Thoracic aorta (tissue), 2 donors: ENCODE results near the gene TRAF1. TPM values are rescaled to one million over a fixed set of nuclear protein-coding genes. Genes with fewer than 3 reads are reported as not detected.

Experiments
- ATAC-seq: fragments of 150-250 bp; one replicate; pipeline ENCODE4 v1.8.0; 2017; ENCODE audit warnings: low read depth; ENCODE audit not compliant: insufficient number of reproducible peaks, low FRiP score
- DNase-seq: peaks from one replicate; pipeline ENCODE4 v3.0.0-alpha.2; 2020; ENCODE audit warnings: low spot score
- H3K27ac ChIP-seq, 2 donors: fragments of 200-600 bp; sonication (generic); 1 replicate in 1 of 2; 2 replicates in 1 of 2; pipeline ENCODE4 v1.5.1; 2016; ENCODE audit warnings: mild to moderate bottlenecking in 2 of 2, moderate library complexity in 2 of 2
- H3K27me3 ChIP-seq: fragments of 200-600 bp; sonication (generic); replicated peaks from 2 replicates; pipeline ENCODE4 v1.6.0; 2016; ENCODE audit warnings: mild to moderate bottlenecking; ENCODE audit not compliant: insufficient read depth
- H3K36me3 ChIP-seq: fragments of 200-600 bp; sonication (generic); one replicate; pipeline ENCODE4 v1.5.1; 2016
- H3K4me1 ChIP-seq, 2 donors: fragments of 200-600 bp; sonication (generic); 1 replicate in 1 of 2; 2 replicates in 1 of 2; pipeline versions ENCODE4 v1.5.1 to v1.6.0; 2016; ENCODE audit warnings: low read depth in 2 of 2, mild to moderate bottlenecking in 1 of 2; ENCODE audit not compliant: control insufficient read depth in 1 of 2
- H3K4me3 ChIP-seq: fragments of 200-600 bp; sonication (generic); 2 replicates; pipeline ENCODE4 v1.5.1; 2016; ENCODE audit warnings: mild to moderate bottlenecking
- H3K9me3 ChIP-seq: fragments of 200-600 bp; sonication (generic); 2 replicates; pipeline ENCODE4 v1.5.1; 2016
- total RNA-seq, 2 donors: library from RNA; depleted of rRNA; stranded (reverse); fragments of >200 nt; gene quantifications; one replicate each; pipeline versions ENCODE4 v1.1.0 to v1.2.3, GENCODE V29; 2016
- TF ChIP-seq, protein P1 (sequence below): fragments of 200-600 bp; sonication (generic); IDR thresholded peaks from one replicate; pipeline ENCODE4 v1.5.1; 2019; ENCODE audit warnings: antibody characterized with exemption

The TRAF1 gene
- total RNA-seq, 2 donors from 2014 or later = 36.4 to 52.5 TPM

- TF ChIP-seq, protein P1, sequence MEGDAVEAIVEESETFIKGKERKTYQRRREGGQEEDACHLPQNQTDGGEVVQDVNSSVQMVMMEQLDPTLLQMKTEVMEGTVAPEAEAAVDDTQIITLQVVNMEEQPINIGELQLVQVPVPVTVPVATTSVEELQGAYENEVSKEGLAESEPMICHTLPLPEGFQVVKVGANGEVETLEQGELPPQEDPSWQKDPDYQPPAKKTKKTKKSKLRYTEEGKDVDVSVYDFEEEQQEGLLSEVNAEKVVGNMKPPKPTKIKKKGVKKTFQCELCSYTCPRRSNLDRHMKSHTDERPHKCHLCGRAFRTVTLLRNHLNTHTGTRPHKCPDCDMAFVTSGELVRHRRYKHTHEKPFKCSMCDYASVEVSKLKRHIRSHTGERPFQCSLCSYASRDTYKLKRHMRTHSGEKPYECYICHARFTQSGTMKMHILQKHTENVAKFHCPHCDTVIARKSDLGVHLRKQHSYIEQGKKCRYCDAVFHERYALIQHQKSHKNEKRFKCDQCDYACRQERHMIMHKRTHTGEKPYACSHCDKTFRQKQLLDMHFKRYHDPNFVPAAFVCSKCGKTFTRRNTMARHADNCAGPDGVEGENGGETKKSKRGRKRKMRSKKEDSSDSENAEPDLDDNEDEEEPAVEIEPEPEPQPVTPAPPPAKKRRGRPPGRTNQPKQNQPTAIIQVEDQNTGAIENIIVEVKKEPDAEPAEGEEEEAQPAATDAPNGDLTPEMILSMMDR = no peak
- peaks cover 4 to 22% of the 10 kb centered on the region in 2 donors for H3K4me1 ChIP-seq
- no peaks in the 10 kb centered on the region for H3K27me3 ChIP-seq
- DNase-seq = no peak
- no peak overlapping the region for H3K27ac ChIP-seq
- H3K9me3 ChIP-seq = no peaks in the 10 kb centered on the region
- H3K36me3 ChIP-seq = peaks cover 44% of the 10 kb centered on the region
- ATAC-seq = no peak
- H3K4me3 ChIP-seq = no peak overlapping the region
Measured at GRCh38 chr9:120866651-120867050, 59.9 kb downstream of the TRAF1 start.

GRCh38 chr9:120865809-120866208, 60.8 kb downstream of the TRAF1 start:
- TF ChIP-seq, protein P1 = no peak
- no peak overlapping the region for H3K27ac ChIP-seq
- no peaks in the 10 kb centered on the region for H3K9me3 ChIP-seq
- H3K27me3 ChIP-seq = no peaks in the 10 kb centered on the region
- H3K36me3 ChIP-seq = peaks cover 49% of the 10 kb centered on the region
- H3K4me1 ChIP-seq = peaks cover 4 to 22% of the 10 kb centered on the region in 2 donors
- H3K4me3 ChIP-seq = no peak overlapping the region
- no peak for DNase-seq
- ATAC-seq = no peak

DNA sequence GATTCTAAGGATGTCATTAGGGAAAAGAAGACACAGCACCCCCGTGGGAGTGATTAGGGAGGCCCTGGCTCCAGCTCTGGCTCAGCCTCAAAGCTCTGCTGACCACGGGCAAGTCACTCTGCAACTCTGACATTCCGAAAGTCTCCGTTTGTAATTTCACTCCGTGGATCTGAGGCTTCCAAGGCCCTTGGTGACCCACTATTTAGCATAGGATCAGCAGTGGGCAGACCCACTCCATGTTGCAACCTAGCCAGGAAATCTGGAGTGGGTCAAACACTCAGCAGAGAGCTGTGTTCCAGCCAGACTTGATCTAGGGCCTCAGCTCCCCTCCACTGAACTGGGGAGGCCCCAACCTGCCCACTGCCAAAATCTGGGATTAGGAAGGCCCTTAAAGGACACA, 61.4 kb downstream of the TRAF1 start:
- Histone ChIP-seq H3K27ac (no peak overlapping the region), H3K4me1 (peaks cover 4 to 19% of the 10 kb centered on the region in 2 donors), H3K27me3 (no peaks in the 10 kb centered on the region), H3K9me3 (no peaks in the 10 kb centered on the region), H3K4me3 (no peak overlapping the region), H3K36me3 (peaks cover 55% of the 10 kb centered on the region)
- ATAC-seq (no peak), DNase-seq (no peak)
- TF ChIP-seq, protein P1 = no peak

GRCh38 chr9:120864719-120865118, 61.9 kb downstream of the TRAF1 start:
- peaks cover 60% of the 10 kb centered on the region for H3K36me3 ChIP-seq

DNA sequence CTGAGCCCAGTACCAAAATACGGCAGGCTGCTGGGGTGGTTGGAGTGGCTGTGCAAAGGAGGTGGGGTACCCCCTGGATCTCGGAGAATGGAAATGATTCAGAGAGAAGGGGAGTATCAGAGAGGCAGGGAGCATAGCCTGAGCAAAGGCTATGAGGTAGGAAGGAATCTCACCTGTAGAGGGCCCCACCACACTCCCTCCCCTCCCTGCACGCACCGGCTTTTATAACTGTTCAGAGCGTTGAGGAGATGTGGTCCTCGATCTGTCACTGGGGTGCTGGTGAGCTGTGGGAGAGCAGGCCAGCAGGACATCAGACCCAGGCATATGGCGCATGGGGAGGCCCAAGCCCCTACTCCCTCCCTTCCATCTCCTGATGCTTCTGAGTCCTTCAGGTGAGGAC, 62.8 kb downstream of the TRAF1 start:
- Histone ChIP-seq H3K9me3 (no peaks in the 10 kb centered on the region), H3K27ac (no peak overlapping the region), H3K4me1 (peaks cover 0 to 7% of the 10 kb centered on the region in 2 donors), H3K27me3 (no peaks in the 10 kb centered on the region), H3K36me3 (peaks cover 64% of the 10 kb centered on the region), H3K4me3 (no peak overlapping the region)
- DNase-seq (no peak), ATAC-seq (no peak)
- TF ChIP-seq, protein P1 = no peak

More at GRCh38 chr9:120864719-120865118, 61.9 kb downstream of the TRAF1 start:
- H3K27ac ChIP-seq = no peak overlapping the region
- TF ChIP-seq, protein P1 = no peak
- no peak overlapping the region for H3K4me3 ChIP-seq
- ATAC-seq (no peak), DNase-seq (no peak)
- no peaks in the 10 kb centered on the region for H3K27me3 ChIP-seq
- peaks cover 4 to 14% of the 10 kb centered on the region in 2 donors for H3K4me1 ChIP-seq
- H3K9me3 ChIP-seq = no peaks in the 10 kb centered on the region
